GM23338 (cell line): ENCODE results near the gene ADAP1. TPM values are rescaled to one million over a fixed set of nuclear protein-coding genes. Genes with fewer than 3 reads are reported as not detected.

Experiments
- ATAC-seq: fragments of 200-7000 bp; cut with Tn5 transposase; 3 replicates; pipeline ENCODE4 v1.9.1; 2020
- DNase-seq: peaks from one replicate; pipeline ENCODE4 v3.0.0-alpha.2; 2015; ENCODE audit warnings: low spot score
- H2AFZ ChIP-seq: fragments of 200-600 bp; sonication (generic); 2 replicates; pipeline ENCODE4 v1.8.0; 2016; ENCODE audit warnings: antibody characterized with exemption, mild to moderate bottlenecking, moderate library complexity
- H3F3A ChIP-seq: fragments of 200-600 bp; sonication (generic); replicated peaks from 2 replicates; pipeline ENCODE4 v1.8.0; 2017; ENCODE audit warnings: antibody characterized with exemption, mixed run types, low read depth
- H3K27ac ChIP-seq: fragments of 200-600 bp; sonication (generic); 2 replicates; pipeline ENCODE4 v1.6.1; 2016; ENCODE audit warnings: low read depth
- H3K27me3 ChIP-seq: fragments of 200-600 bp; sonication (generic); 2 replicates; pipeline ENCODE4 v1.8.0; 2016; ENCODE audit warnings: mild to moderate bottlenecking, mixed run types, moderate library complexity; ENCODE audit not compliant: insufficient read depth
- H3K36me3 ChIP-seq: fragments of 200-600 bp; sonication (generic); 2 replicates; pipeline ENCODE4 v1.8.0; 2016; ENCODE audit warnings: mild to moderate bottlenecking; ENCODE audit not compliant: insufficient read depth
- H3K4me1 ChIP-seq: fragments of 200-600 bp; sonication (generic); 2 replicates; pipeline ENCODE4 v1.8.0; 2016; ENCODE audit warnings: mild to moderate bottlenecking, moderate library complexity; ENCODE audit not compliant: insufficient read depth
- H3K4me2 ChIP-seq: fragments of 200-600 bp; sonication (generic); 2 replicates; pipeline ENCODE4 v1.7.1; 2017; ENCODE audit warnings: mixed run types
- H3K4me3 ChIP-seq: fragments of 200-600 bp; sonication (generic); 2 replicates; pipeline ENCODE4 v1.6.1; 2016; ENCODE audit warnings: mixed run types
- H3K79me2 ChIP-seq: fragments of 200-600 bp; sonication (generic); replicated peaks from 2 replicates; pipeline ENCODE4 v1.8.0; 2017; ENCODE audit warnings: mild to moderate bottlenecking; ENCODE audit not compliant: insufficient read depth
- H3K9me2 ChIP-seq: fragments of 200-600 bp; sonication (generic); 2 replicates; pipeline ENCODE4 v1.8.0; 2017; ENCODE audit not compliant: insufficient read depth
- H4K20me1 ChIP-seq: fragments of 200-600 bp; sonication (generic); replicated peaks from 2 replicates; pipeline ENCODE4 v1.8.0; 2017; ENCODE audit warnings: mild to moderate bottlenecking; ENCODE audit not compliant: insufficient read depth
- H3K27ac Mint-ChIP-seq: 2 replicates; pipeline ENCODE4 v1.8.0; 2020; ENCODE audit warnings: inconsistent platforms, mild to moderate bottlenecking, moderate library complexity, mixed read lengths
- H3K27me3 Mint-ChIP-seq: 3 replicates; pipeline ENCODE4 v1.8.0; 2022; ENCODE audit warnings: low read depth, mild to moderate bottlenecking, moderate library complexity, mixed read lengths, inconsistent platforms; ENCODE audit not compliant: insufficient read depth, poor library complexity
- H3K36me3 Mint-ChIP-seq: 3 replicates; pipeline ENCODE4 v1.8.0; 2021; ENCODE audit warnings: low read depth, mild to moderate bottlenecking, inconsistent platforms, moderate library complexity, mixed read lengths
- H3K4me1 Mint-ChIP-seq: 3 replicates; pipeline ENCODE4 v1.8.0; 2020; ENCODE audit warnings: mild to moderate bottlenecking, inconsistent platforms, mixed read lengths
- H3K4me3 Mint-ChIP-seq: 3 replicates; pipeline ENCODE4 v1.8.0; 2021; ENCODE audit warnings: moderate library complexity, mild to moderate bottlenecking, inconsistent platforms, mixed read lengths
- H3K9me3 Mint-ChIP-seq: 3 replicates; pipeline ENCODE4 v1.8.0; 2020; ENCODE audit warnings: moderate library complexity, mild to moderate bottlenecking, inconsistent platforms, mixed read lengths
- CREB1 ChIP-seq: fragments of 250-450 bp; sonication (Bioruptor Pico); IDR thresholded peaks from 2 replicates; pipeline ENCODE4 v1.5.0; 2020; ENCODE audit warnings: low read depth, mild to moderate bottlenecking, moderate library complexity
- EZH2 ChIP-seq: fragments of 200-600 bp; sonication (generic); IDR thresholded peaks from one replicate; pipeline ENCODE4 v1.8.0; 2017; ENCODE audit warnings: antibody characterized with exemption, mild to moderate bottlenecking, low read depth; ENCODE audit not compliant: unreplicated experiment
- EZH2phosphoT487 ChIP-seq: fragments of 200-600 bp; sonication (generic); IDR thresholded peaks from one replicate; pipeline ENCODE4 v1.8.1; 2018; ENCODE audit warnings: antibody characterized with exemption; ENCODE audit not compliant: unreplicated experiment
- JUNB ChIP-seq: IDR thresholded peaks from one replicate; pipeline ENCODE4 v1.6.1; 2016; ENCODE audit warnings: antibody characterized with exemption; ENCODE audit not compliant: unreplicated experiment
- NANOG ChIP-seq: IDR thresholded peaks from 2 replicates; pipeline ENCODE4 v1.6.1; 2016; ENCODE audit warnings: antibody characterized with exemption, borderline replicate concordance
- POLR2AphosphoS5 ChIP-seq: IDR thresholded peaks from 2 replicates; pipeline ENCODE4 v1.6.1; 2016; ENCODE audit warnings: antibody characterized with exemption, low read depth
- STAT1 ChIP-seq: IDR thresholded peaks from one replicate; pipeline ENCODE4 v1.6.1; 2016; ENCODE audit warnings: antibody characterized with exemption; ENCODE audit not compliant: unreplicated experiment
- ZNF331 ChIP-seq: fragments of 250-450 bp; sonication (Bioruptor Pico); IDR thresholded peaks from 2 replicates; pipeline ENCODE4 v1.5.0; 2020; ENCODE audit warnings: low read depth, mild to moderate bottlenecking, moderate library complexity
- polyA plus RNA-seq: library from polyadenylated mRNA; unstranded; fragments of >200 nt; fragmentation: Nextera tagmentation; extraction: Ambion mirVana; gene quantifications from 2 replicates; pipeline ENCODE4 v1.2.1, GENCODE V29; 2016
- total RNA-seq: library from RNA; depleted of rRNA; stranded (reverse); fragments of >200 nt; shearing (Covaris generic); gene quantifications from 2 replicates; pipeline ENCODE4 v1.2.3, GENCODE V29; 2014
- TF ChIP-seq, protein P1 (sequence below), 2 experiments: fragments of 200-600 bp in 1 of 2; sonication (generic) in 1 of 2; conservative IDR thresholded peaks; 2 replicates each; pipeline versions ENCODE4 v1.5.1 to v1.6.1; 2016 to 2017; ENCODE audit warnings: antibody characterized with exemption in 2 of 2, low read depth in 2 of 2, mild to moderate bottlenecking in 2 of 2, moderate library complexity in 1 of 2

Gene ADAP1
- total and polyA plus RNA-seq, 2 experiments from 2014 or later = 2.2 to 9.6 TPM

DNA sequence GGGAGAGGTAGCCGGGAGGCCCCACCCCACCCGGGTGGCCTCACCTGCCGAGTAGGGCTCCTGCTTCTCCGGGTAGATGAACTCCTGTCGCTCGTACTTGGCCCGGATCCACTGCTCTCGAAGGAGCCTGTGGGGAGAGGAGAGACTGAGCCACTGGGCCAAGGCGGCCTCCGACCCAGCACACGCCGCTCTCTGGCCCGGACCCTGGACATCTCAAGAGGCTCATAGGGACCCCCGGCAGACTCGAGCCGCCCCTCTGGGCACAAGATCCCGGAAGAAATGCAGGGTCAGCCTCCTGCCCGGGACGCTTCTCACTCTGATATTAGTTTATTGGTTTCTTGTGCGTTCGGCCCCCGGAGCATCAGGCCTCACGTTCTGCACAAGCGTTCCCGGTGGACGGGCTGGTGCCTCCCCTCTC, 34.5 kb downstream of the ADAP1 start:
- H3K36me3 Mint-ChIP-seq = no peaks in the 10 kb centered on the region
- H3K27ac ChIP-seq = no peak overlapping the region
- peaks cover 11% of the 10 kb centered on the region for H3K27me3 Mint-ChIP-seq
- TF ChIP-seq JUNB = no peak
- H3K4me1 Mint-ChIP-seq = no peaks in the 10 kb centered on the region; the same call in 1 of the 3 replicates
- ATAC-seq = no peak
- no peaks in the 10 kb centered on the region for H3F3A ChIP-seq
- H3K79me2 ChIP-seq = no peaks in the 10 kb centered on the region
- H3K36me3 ChIP-seq = no peaks in the 10 kb centered on the region
- no peaks in the 10 kb centered on the region for H3K4me1 ChIP-seq
- no peaks in the 10 kb centered on the region for H3K9me3 Mint-ChIP-seq
- no peak overlapping the region for H3K27ac Mint-ChIP-seq
- H2AFZ ChIP-seq = no peak overlapping the region
- H3K9me2 ChIP-seq = no peaks in the 10 kb centered on the region
- no peak overlapping the region for H3K4me3 Mint-ChIP-seq
- DNase-seq = no peak
- no peak overlapping the region for H3K4me2 ChIP-seq
- H4K20me1 ChIP-seq = no peaks in the 10 kb centered on the region
- no peaks in the 10 kb centered on the region for H3K27me3 ChIP-seq
- H3K4me3 ChIP-seq = no peak overlapping the region

DNA sequence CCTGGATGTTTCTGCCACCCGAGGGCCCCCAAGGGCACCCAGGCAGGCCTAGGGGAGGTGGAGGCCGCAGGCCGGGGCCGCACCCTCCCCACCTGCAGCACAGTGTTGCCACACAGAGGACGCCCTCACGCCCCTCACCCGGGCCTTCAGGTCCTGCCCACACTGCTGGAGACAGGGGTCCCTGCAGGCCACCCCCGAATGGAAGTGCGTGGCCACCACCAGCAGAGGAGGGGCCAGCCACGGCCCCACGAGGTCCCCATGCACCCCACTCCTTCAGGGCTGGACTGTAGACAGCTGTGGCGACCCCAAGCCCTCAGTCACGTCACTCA, 35.4 kb downstream of the ADAP1 start:
- Histone ChIP-seq H2AFZ (no peak overlapping the region), H3K27me3 (no peaks in the 10 kb centered on the region), H3K4me3 (no peak overlapping the region), H3K4me2 (no peak overlapping the region), H3F3A (no peaks in the 10 kb centered on the region), H3K9me2 (no peaks in the 10 kb centered on the region), H4K20me1 (no peaks in the 10 kb centered on the region), H3K27ac (no peak overlapping the region), H3K36me3 (no peaks in the 10 kb centered on the region), H3K79me2 (no peaks in the 10 kb centered on the region), H3K4me1 (no peaks in the 10 kb centered on the region)
- H3K4me3 Mint-ChIP-seq = no peak overlapping the region
- ATAC-seq (no peak), DNase-seq (no peak)
- no peaks in the 10 kb centered on the region; the same call in 1 of the 3 replicates for H3K4me1 Mint-ChIP-seq
- no peak for TF ChIP-seq NANOG
- H3K9me3 Mint-ChIP-seq = no peaks in the 10 kb centered on the region
- H3K27ac Mint-ChIP-seq = no peak overlapping the region
- peaks cover 11% of the 10 kb centered on the region for H3K27me3 Mint-ChIP-seq
- no peaks in the 10 kb centered on the region for H3K36me3 Mint-ChIP-seq

DNA sequence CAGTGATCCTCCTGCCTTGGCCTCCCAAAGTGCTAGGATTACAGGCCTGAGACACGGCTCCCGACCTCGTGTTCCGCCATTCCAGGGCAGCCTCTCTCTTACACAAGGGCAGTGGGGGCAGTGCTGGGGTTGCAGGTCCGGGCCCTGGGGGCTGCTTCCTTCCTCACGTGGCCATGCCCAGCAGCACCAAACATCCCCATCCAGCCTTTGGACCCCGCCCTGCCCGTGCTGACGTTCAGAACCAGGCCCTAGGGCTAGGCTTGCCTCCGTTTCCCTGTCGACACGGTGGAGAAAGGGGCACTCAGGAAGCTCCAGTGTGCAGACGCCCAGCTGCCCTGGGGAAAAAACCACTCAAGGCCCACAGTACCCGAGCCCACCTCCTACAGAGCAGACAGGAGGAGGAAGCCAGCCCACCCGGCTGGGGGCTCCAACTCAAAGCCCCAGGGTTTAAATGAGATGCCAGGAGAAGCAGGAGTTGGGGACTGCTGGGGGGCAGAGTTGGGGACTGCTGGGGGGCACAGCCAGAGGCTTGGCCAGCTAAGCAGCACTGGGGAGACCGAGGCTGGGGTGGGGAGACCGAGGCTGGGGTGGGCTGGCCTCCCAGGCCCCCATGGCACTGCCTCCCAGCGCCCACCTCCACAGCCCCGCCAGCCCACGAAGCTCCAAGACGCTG, 35.9 kb downstream of the ADAP1 start:
- no peaks in the 10 kb centered on the region for H3F3A ChIP-seq
- DNase-seq (no peak), ATAC-seq (no peak)
- no peaks in the 10 kb centered on the region for H4K20me1 ChIP-seq
- H3K4me1 Mint-ChIP-seq = no peaks in the 10 kb centered on the region; the same call in 1 of the 3 replicates
- no peaks in the 10 kb centered on the region for H3K9me2 ChIP-seq
- H3K4me3 Mint-ChIP-seq = no peak overlapping the region
- H3K27me3 ChIP-seq = no peaks in the 10 kb centered on the region
- no peaks in the 10 kb centered on the region for H3K36me3 ChIP-seq
- no peak overlapping the region for H3K4me3 ChIP-seq
- H3K27me3 Mint-ChIP-seq = peaks cover 12% of the 10 kb centered on the region
- no peaks in the 10 kb centered on the region for H3K4me1 ChIP-seq
- H3K27ac Mint-ChIP-seq = no peak overlapping the region
- no peaks in the 10 kb centered on the region for H3K9me3 Mint-ChIP-seq
- no peaks in the 10 kb centered on the region for H3K79me2 ChIP-seq
- no peak overlapping the region for H3K27ac ChIP-seq
- H3K36me3 Mint-ChIP-seq = no peaks in the 10 kb centered on the region
- no peak overlapping the region for H3K4me2 ChIP-seq
- H2AFZ ChIP-seq = no peak overlapping the region
- TF ChIP-seq NANOG = no peak
- no peak for TF ChIP-seq STAT1
- TF ChIP-seq, protein P1, sequence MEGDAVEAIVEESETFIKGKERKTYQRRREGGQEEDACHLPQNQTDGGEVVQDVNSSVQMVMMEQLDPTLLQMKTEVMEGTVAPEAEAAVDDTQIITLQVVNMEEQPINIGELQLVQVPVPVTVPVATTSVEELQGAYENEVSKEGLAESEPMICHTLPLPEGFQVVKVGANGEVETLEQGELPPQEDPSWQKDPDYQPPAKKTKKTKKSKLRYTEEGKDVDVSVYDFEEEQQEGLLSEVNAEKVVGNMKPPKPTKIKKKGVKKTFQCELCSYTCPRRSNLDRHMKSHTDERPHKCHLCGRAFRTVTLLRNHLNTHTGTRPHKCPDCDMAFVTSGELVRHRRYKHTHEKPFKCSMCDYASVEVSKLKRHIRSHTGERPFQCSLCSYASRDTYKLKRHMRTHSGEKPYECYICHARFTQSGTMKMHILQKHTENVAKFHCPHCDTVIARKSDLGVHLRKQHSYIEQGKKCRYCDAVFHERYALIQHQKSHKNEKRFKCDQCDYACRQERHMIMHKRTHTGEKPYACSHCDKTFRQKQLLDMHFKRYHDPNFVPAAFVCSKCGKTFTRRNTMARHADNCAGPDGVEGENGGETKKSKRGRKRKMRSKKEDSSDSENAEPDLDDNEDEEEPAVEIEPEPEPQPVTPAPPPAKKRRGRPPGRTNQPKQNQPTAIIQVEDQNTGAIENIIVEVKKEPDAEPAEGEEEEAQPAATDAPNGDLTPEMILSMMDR (conservative IDR thresholded peaks at IDR 0.05; ENCODE audit: low read depth in 2 of 2) = no peak
- no peak for TF ChIP-seq POLR2AphosphoS5
- no peak for TF ChIP-seq EZH2
- no peak for TF ChIP-seq ZNF331
- no peak for TF ChIP-seq EZH2phosphoT487
- TF ChIP-seq JUNB = no peak
- TF ChIP-seq CREB1 = no peak
